PC-3 (cell line): Measurements from ENCODE around the gene CLDN2. TPM values are rescaled to one million over a fixed set of nuclear protein-coding genes. Genes with fewer than 3 reads are reported as not detected.

Experiments used
- ATAC-seq: fragments of 200-7000 bp; cut with Tn5 transposase; 2 replicates; pipeline ENCODE4 v1.9.1; 2020; ENCODE audit warnings: mild to moderate bottlenecking, moderate library complexity
- BruUV-seq: library from RNA; stranded (reverse); fragments of 400-500 nt; replicated peaks from 2 replicates; lab custom pipeline; 2021; lab: Mats Ljungman, UMichigan
- CTCF ChIA-PET: fragments of 300-600 bp; sonication (Branson Sonifier 250); formaldehyde crosslinking; loops from one replicate; lab custom pipeline; 2022; ENCODE audit warnings: antibody characterized with exemption; lab: Charles Lee
- POLR2A ChIA-PET: fragments of 300-600 bp; sonication (Branson Sonifier 250); formaldehyde crosslinking; loops from one replicate; lab custom pipeline; 2022; ENCODE audit warnings: antibody characterized with exemption; ENCODE audit not compliant: unreplicated experiment; lab: Charles Lee
- DNase-seq: peaks from one replicate; pipeline ENCODE4 v3.0.0-alpha.2; 2015
- H2AFZ ChIP-seq: fragments of 300-600 bp; sonication (generic); 2 replicates; pipeline ENCODE4 v1.6.0; 2016; ENCODE audit warnings: antibody characterized with exemption, low read length
- H3F3A ChIP-seq: fragments of 300-600 bp; sonication (generic); one replicate; pipeline ENCODE4 v1.6.0; 2017; ENCODE audit warnings: antibody characterized with exemption, low read length, control low read depth, mild to moderate bottlenecking; ENCODE audit not compliant: unreplicated experiment
- H3K27ac ChIP-seq: fragments of 300-600 bp; sonication (generic); 2 replicates; pipeline ENCODE4 v1.5.1; 2016; ENCODE audit warnings: mild to moderate bottlenecking, low read length
- H3K27me3 ChIP-seq: fragments of 300-600 bp; sonication (generic); 2 replicates; pipeline ENCODE4 v1.6.1; 2016; ENCODE audit warnings: low read length, mixed read lengths
- H3K36me3 ChIP-seq: fragments of 300-600 bp; sonication (generic); 2 replicates; pipeline ENCODE4 v1.6.1; 2016; ENCODE audit warnings: low read depth, mixed run types, low read length, mixed read lengths
- H3K4me1 ChIP-seq: fragments of 300-600 bp; sonication (generic); 2 replicates; pipeline ENCODE4 v1.5.1; 2016; ENCODE audit warnings: low read length; ENCODE audit not compliant: insufficient read depth
- H3K4me2 ChIP-seq: fragments of 300-600 bp; sonication (generic); 2 replicates; pipeline ENCODE4 v1.6.0; 2016; ENCODE audit warnings: low read length
- H3K4me3 ChIP-seq: fragments of 300-600 bp; sonication (generic); 2 replicates; pipeline ENCODE4 v1.5.1; 2016; ENCODE audit warnings: mild to moderate bottlenecking, low read length, mixed read lengths
- H3K79me2 ChIP-seq: fragments of 300-600 bp; sonication (generic); 2 replicates; pipeline ENCODE4 v1.6.1; 2017; ENCODE audit warnings: low read length, mixed read lengths
- H3K9ac ChIP-seq: fragments of 300-600 bp; sonication (generic); 2 replicates; pipeline ENCODE4 v1.6.0; 2016; ENCODE audit warnings: mild to moderate bottlenecking, low read length
- H3K9me2 ChIP-seq: fragments of 300-600 bp; sonication (generic); replicated peaks from 2 replicates; pipeline ENCODE4 v1.6.1; 2016; ENCODE audit warnings: mixed run types, low read length, mixed read lengths
- H3K9me3 ChIP-seq: fragments of 300-600 bp; sonication (generic); 2 replicates; pipeline ENCODE4 v1.6.1; 2016; ENCODE audit warnings: low read length, mixed read lengths
- H4K20me1 ChIP-seq: fragments of 300-600 bp; sonication (generic); 2 replicates; pipeline ENCODE4 v1.6.1; 2016; ENCODE audit warnings: low read length, mixed read lengths
- EZH2 ChIP-seq: fragments of 300-600 bp; sonication (generic); IDR thresholded peaks from one replicate; pipeline ENCODE4 v1.6.1; 2017; ENCODE audit warnings: antibody characterized with exemption, mild to moderate bottlenecking, low read length; ENCODE audit not compliant: unreplicated experiment
- EZH2phosphoT487 ChIP-seq: fragments of 300-600 bp; sonication (generic); IDR thresholded peaks from 2 replicates; pipeline ENCODE4 v1.6.1; 2018; ENCODE audit warnings: mild to moderate bottlenecking, antibody characterized with exemption, low read length, borderline replicate concordance
- intact Hi-C: fragments of 100-400 bp; cut with micrococcal nuclease; formaldehyde crosslinking; loops from 2 replicates; pipeline ENCODE4 v1.9.0; 2023
- total RNA-seq: library from RNA; depleted of rRNA; stranded (reverse); fragments of >200 nt; gene quantifications from 2 replicates; pipeline ENCODE4 v1.2.3, GENCODE V29; 2014
- TF ChIP-seq, protein P1 (sequence below): fragments of 300-600 bp; sonication (generic); conservative IDR thresholded peaks from 2 replicates; pipeline ENCODE4 v1.5.1; 2017; ENCODE audit warnings: antibody characterized with exemption, low read depth, mild to moderate bottlenecking, low read length

CLDN2 gene
- total RNA-seq, 1 experiment from 2014 or later: not detected

GRCh38 chrX:106936246-106936645 is 16.0 kb downstream of the CLDN2 start:
- BruUV-seq: no TSS peak
- no peaks in the 10 kb centered on the region for H3F3A ChIP-seq
- H4K20me1 ChIP-seq: no peaks in the 10 kb centered on the region
- no peak overlapping the region for H3K4me3 ChIP-seq
- ChIA-PET CTCF (no interaction called here), POLR2A (interaction anchor here (0.6 kb wide), 1 partner anchor 10 kb away, joined by 3 read pairs; no protein-coding TSS in a partner anchor)
- ATAC-seq (no peak), DNase-seq (no peak)
- H3K4me2 ChIP-seq: no peak overlapping the region
- H3K9me2 ChIP-seq: no peaks in the 10 kb centered on the region
- H3K79me2 ChIP-seq: no peaks in the 10 kb centered on the region
- H3K27ac ChIP-seq: no peak overlapping the region
- no peaks in the 10 kb centered on the region for H3K27me3 ChIP-seq
- H3K36me3 ChIP-seq: no peaks in the 10 kb centered on the region; the same call in 1 of the 2 replicates
- H3K4me1 ChIP-seq: peaks cover 9% of the 10 kb centered on the region
- no peak overlapping the region for H2AFZ ChIP-seq
- TF ChIP-seq EZH2phosphoT487: no peak
- intact Hi-C loops: no loop called here
- H3K9me3 ChIP-seq: no peaks in the 10 kb centered on the region
- H3K9ac ChIP-seq: no peak overlapping the region

GRCh38 chrX:106939566-106939965 is 19.4 kb downstream of the CLDN2 start:
- Histone ChIP-seq H3K4me3 (no peak overlapping the region), H4K20me1 (no peaks in the 10 kb centered on the region), H3K4me2 (no peak overlapping the region), H3K27me3 (no peaks in the 10 kb centered on the region), H3K9ac (no peak overlapping the region), H2AFZ (no peak overlapping the region), H3K27ac (no peak overlapping the region), H3K36me3 (no peaks in the 10 kb centered on the region; the same call in 1 of the 2 replicates), H3F3A (no peaks in the 10 kb centered on the region), H3K9me2 (no peaks in the 10 kb centered on the region), H3K79me2 (no peaks in the 10 kb centered on the region), H3K4me1 (no peaks in the 10 kb centered on the region), H3K9me3 (no peaks in the 10 kb centered on the region)
- no peak for DNase-seq
- ChIA-PET CTCF (no interaction called here), POLR2A (no interaction called here)
- intact Hi-C loops: no loop called here
- ATAC-seq: no peak
- BruUV-seq: no TSS peak
- TF ChIP-seq EZH2: no peak
- TF ChIP-seq, protein P1, sequence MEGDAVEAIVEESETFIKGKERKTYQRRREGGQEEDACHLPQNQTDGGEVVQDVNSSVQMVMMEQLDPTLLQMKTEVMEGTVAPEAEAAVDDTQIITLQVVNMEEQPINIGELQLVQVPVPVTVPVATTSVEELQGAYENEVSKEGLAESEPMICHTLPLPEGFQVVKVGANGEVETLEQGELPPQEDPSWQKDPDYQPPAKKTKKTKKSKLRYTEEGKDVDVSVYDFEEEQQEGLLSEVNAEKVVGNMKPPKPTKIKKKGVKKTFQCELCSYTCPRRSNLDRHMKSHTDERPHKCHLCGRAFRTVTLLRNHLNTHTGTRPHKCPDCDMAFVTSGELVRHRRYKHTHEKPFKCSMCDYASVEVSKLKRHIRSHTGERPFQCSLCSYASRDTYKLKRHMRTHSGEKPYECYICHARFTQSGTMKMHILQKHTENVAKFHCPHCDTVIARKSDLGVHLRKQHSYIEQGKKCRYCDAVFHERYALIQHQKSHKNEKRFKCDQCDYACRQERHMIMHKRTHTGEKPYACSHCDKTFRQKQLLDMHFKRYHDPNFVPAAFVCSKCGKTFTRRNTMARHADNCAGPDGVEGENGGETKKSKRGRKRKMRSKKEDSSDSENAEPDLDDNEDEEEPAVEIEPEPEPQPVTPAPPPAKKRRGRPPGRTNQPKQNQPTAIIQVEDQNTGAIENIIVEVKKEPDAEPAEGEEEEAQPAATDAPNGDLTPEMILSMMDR: no peak
- TF ChIP-seq EZH2phosphoT487: no peak

- H3K4me3 ChIP-seq: no peak overlapping the region
- H3K36me3 ChIP-seq: no peaks in the 10 kb centered on the region; the same call in 1 of the 2 replicates
- no peaks in the 10 kb centered on the region for H3F3A ChIP-seq
- no peak overlapping the region for H3K27ac ChIP-seq
- no TSS peak for BruUV-seq
- DNase-seq (no peak), ATAC-seq (peak; percentile 89)
- H3K4me2 ChIP-seq: no peak overlapping the region
- H3K27me3 ChIP-seq: no peaks in the 10 kb centered on the region
- TF ChIP-seq, protein P1: no peak
- TF ChIP-seq EZH2phosphoT487: no peak
- no peak for TF ChIP-seq EZH2
- ChIA-PET POLR2A (no interaction called here), CTCF (no interaction called here)
- no peak overlapping the region for H3K9ac ChIP-seq
- H4K20me1 ChIP-seq: no peaks in the 10 kb centered on the region
- H3K9me3 ChIP-seq: no peaks in the 10 kb centered on the region
- no peaks in the 10 kb centered on the region for H3K4me1 ChIP-seq
- no peaks in the 10 kb centered on the region for H3K79me2 ChIP-seq
- no peaks in the 10 kb centered on the region for H3K9me2 ChIP-seq
- no peak overlapping the region for H2AFZ ChIP-seq
- intact Hi-C loops: no loop called here
Observed at GRCh38 chrX:106940068-106940467, 19.9 kb downstream of the CLDN2 start.
